Hepatic stellate cell (primary cell): Measurements from ENCODE around the gene DNAJB14.
"Not testable (repeated sequence)": the region's sequence is repeated elsewhere in the genome, so short reads cannot be mapped to it uniquely, and the experiment has no call there.

Source experiments
- DNase-seq: peaks from one replicate; pipeline ENCODE4 v3.0.0; 2011; ENCODE audit warnings: low spot score

Gene DNAJB14

GRCh38 chr4:99946356-99947189 lies at the start of gene DNAJB14:
Gene DNAJB14, minus strand, starts transcription at chr4:99946618. Its CDS starts 47 bp downstream, at chr4:99946571.
- peak; percentile 81 for DNase-seq

GRCh38 chr4:99991741-99992140 lies 45.3 kb upstream of the DNAJB14 start:
- no peak for DNase-seq

- DNase-seq = no peak
These were observed 41.3 kb upstream of the DNAJB14 start for GRCh38 chr4:99987681-99988080.

- DNase-seq = no peak
These were observed 40.4 kb upstream of the DNAJB14 start for GRCh38 chr4:99986792-99987191.

DNA sequence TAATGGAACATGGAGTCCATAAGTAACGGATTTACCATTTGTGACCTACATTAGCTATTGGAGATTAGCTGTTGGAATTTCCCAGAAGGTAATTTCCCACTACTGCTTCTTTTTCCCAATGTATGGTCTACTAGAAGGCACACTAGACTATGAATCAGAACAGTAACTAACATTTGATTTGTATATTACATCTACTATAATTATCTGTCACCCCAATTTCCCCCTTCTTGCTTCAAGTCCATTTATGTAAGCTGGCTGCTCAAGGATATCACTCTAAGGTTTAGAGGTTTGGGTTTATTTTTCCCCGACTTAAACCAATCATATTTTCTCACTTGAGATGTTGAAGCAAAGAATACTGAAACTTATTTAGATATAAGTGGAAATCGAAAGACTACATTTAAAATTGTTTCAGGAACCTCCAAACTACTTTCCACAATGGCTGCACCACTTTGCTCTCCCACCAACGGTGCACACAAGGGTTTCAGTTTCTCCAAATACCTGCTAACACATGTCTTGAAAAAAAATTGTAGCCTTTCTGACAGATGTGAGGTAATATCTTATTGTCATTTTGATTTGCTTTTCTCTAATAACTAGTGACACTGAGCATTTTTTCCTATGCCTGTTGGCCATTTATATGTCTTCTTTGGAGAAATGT lies 37.0 kb upstream of the DNAJB14 start:
- no peak for DNase-seq

DNA sequence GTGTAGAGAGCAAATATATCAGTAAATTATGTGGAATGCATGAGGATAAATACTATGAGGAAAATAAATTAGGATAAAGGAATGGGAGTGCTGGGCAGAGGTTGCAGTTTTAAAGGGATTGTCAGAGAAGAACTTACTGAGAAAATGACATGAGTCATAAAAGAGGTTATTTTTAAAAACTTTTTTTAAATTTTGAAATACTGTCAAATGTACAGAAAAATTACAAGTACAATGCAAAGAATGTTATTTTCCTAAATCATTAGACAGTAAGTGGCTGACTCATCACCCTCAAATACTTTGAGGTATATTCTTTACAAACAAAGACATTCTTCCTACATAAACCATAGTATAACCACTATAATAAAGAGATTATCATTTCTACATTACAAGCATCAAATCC lies 33.5 kb upstream of the DNAJB14 start:
- DNase-seq = no peak

DNA sequence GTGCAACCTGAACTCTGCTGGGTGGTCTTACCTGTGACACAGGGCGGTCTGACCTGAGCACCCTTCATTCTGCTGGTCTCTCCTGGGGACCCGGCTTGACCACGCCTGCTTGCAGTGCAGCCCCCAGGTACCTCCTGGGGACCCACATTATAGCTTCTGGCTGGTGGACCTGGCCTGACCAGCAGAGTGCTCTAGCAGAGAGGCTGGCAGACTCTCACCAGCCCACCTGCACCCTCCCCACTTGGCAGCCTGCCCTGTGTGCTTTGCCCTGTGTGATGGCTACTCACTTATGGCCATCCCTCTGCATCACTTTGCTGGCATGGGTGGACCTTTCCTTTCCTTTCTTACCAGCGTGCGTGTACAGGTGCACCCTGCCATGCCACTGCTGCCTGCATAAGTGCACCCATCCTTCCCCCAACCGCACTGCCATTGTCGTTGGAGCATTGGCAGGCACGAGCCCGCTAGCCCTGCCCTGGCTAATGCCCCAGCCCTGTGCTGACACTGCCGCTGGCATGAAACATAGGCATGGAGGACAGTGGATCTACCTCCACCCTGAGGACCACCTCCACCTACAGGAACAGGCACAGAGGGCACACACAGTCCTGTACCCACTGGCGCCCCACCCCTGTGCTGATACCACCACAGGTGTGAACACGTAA lies 25.2 kb upstream of the DNAJB14 start:
- no peak for DNase-seq

- peak; percentile 47 for DNase-seq
These were observed 21.9 kb upstream of the DNAJB14 start for GRCh38 chr4:99968330-99968729.

GRCh38 chr4:99966692-99967091 lies 20.3 kb upstream of the DNAJB14 start:
- DNase-seq = no peak

DNA sequence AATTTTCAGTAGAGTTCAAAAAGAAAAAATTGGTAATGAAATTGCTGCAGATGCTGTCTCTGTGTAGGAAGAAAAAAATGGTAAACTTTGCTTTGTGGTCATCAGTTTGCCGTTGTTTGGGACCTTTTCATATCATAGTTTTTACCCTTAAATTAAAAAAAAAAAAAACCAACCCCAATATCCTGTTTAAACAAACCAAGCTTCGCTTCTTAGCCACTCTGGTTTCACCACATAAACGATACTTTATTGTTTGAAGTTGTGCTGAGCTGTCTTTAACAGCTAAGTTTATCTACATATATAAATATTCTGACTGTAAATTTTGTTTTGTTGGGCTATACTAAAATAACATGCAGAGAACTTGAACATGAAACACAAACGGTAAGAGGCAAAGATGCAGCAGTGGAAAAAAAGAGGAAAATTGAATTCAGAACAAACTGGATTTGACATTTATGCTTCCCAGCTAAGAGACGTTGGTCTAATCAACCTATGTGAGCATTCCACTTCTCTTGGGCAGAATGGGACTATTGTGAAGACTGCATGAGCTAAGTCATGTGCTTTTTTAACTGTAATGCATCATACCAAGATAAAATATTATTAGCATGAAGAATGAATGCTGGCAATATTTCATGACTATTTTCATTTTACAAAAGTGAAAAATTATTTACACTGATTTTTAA lies 19.4 kb upstream of the DNAJB14 start:
- no peak for DNase-seq

DNA sequence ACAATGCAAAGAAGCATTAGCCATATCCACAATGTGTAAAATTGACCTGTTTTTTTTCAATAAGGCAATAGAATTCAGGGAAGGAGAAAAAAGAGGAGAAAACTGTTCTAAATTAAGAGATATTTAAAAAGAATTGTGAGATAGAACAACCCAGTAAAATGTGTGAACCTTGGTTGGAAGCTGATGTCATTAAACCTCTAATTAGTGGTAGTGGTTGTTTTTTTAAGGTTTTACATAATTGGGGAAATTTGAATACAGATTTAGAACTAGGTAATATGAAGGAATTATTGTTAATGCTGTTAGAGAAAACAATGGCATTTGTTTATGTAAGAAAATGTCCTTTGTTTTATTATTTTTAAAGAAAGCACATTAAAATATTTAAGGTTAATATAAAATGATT lies 18.8 kb upstream of the DNAJB14 start:
- no peak for DNase-seq

DNA sequence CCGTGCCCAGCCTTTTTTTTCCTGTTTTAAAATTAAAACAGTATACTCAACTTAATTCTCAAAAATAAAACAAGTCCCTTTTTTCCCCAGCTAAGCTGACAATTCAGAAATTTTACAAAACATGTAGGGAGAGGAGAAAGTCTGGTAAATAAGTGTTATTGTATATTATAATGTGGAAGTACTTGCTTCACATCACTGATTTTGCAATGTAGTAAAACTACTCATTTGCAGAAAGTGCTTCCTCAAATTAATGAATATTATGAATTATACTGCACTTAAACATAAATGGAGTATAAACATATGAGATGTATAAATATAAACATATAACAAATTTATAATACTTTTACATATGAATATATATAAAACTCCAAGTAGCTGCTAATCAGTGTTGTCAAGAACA lies 15.3 kb upstream of the DNAJB14 start:
- DNase-seq = no peak

- no peak for DNase-seq
These were observed 14.2 kb upstream of the DNAJB14 start for GRCh38 chr4:99960648-99961047.

- not testable (repeated sequence) for DNase-seq
These were observed 11.8 kb upstream of the DNAJB14 start for GRCh38 chr4:99958207-99958606.

GRCh38 chr4:99950913-99951254 lies 4.5 kb upstream of the DNAJB14 start:
- DNase-seq = no peak

DNA sequence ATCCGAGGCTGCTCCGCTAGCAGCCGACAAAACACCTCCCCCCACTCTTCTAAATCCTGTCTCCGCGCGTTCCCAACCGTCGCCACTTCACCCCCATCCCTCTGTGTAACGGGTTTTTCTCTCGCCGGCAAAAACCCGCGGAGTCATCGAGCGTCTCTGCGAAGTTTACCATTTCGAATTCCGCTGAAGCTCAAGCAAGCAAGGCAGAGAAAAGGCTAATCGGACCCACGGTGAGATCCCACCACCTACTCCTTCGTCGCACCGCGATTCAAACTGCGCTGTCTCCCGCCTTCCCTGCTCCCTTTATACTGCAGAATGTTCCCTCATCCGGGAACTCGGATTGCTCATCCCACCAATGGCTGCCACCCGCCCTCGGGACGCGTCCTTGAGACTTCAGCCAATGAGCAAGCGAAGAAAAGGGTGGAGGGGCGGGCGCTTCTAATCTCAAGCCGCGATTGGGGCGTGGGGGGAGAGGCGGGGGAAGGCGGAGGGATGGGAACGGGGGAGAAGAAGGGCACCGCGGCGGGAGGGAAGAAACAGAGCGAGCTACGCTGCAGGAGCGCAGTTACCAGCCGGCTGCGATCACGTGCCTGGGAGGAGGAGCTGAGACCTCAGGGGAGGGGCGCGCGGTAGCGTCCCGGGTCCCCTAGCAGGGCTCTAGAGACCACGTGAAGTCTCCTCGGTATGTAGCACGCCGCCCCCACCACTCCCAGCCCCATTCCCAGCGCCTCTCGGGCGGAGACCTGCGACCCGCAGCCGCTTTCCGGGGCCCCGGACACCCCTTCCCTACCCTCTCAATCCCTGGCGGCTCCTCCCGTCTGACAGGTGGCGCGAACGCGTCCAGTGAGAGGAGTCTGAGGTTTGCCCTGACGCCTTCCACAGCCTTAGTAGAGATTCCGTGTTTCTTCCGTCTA lies 3.8 kb upstream of the DNAJB14 start, which contains the start of gene H2AZ1:
TSS of gene H2AZ1 (minus strand) at position 277 of the 914 bp plus-strand sequence. CDS start at position 172, 105 bp downstream.
- DNase-seq = peak; percentile 99

DNA sequence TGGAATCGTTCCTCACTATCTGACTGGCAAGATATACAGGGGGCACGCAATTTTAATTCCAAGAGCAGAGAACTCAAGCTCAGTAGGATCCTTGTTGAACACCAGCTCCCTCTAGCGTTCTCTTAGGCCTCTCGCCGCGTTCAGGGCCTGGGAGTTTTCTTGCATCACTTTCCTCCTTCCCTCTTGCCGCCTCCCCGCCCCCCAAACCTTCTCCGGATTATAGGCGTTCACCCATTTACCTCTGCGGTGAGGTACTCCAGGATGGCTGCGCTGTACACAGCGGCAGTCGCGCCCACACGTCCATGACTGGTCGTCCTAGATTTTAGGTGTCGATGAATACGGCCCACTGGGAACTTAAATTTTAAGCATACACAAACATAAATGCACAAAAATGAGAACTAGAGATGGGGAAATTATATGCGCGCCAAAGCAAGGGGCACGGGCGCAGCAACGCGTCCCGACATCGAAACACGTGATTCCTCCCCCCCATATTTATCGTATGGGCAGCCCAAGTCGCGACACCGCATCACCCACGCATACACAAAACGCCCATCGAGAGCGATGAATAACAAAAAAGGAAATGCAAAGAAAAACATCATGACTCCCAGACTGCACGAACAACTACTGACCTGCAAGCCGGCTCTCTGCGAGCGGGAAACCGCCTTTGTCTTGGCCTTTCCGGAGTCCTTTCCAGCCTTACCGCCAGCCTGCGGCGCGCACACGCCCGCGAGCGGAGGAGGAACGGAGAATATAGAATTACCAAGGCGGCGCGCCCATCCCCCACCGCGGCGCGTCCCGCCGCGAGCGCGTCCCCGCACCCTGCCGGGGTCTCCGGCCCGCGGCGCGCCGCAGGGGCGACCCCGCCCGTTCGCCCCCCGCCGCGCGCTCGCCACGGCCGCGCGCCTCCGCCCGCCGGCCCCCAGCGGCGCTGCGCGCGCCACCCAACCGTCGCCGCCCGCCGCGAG lies 2.9 kb upstream of the DNAJB14 start:
- peak; percentile 81 for DNase-seq

- no peak for DNase-seq
These were observed 1.2 kb upstream of the DNAJB14 start for GRCh38 chr4:99947608-99948007.

DNA sequence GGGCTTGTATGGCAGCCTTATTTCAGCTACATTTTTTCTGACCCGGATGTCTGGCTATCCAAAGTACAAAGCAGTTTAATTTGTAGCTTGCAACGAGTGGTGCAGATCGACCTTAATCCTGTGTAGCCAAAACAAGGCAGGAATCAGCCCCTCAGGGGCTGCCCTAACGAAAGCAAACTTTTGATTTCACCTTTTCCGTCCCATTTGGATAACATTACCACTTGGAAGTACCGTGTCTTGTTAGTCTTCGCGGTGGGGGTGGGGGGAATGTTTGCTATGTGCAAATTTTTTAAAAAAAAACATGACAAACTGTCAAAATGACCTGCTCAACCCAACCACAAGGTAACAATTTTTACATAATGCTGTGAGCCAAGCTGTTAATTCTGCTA lies 766 bp upstream of the DNAJB14 start:
- peak; percentile 4 for DNase-seq

DNA sequence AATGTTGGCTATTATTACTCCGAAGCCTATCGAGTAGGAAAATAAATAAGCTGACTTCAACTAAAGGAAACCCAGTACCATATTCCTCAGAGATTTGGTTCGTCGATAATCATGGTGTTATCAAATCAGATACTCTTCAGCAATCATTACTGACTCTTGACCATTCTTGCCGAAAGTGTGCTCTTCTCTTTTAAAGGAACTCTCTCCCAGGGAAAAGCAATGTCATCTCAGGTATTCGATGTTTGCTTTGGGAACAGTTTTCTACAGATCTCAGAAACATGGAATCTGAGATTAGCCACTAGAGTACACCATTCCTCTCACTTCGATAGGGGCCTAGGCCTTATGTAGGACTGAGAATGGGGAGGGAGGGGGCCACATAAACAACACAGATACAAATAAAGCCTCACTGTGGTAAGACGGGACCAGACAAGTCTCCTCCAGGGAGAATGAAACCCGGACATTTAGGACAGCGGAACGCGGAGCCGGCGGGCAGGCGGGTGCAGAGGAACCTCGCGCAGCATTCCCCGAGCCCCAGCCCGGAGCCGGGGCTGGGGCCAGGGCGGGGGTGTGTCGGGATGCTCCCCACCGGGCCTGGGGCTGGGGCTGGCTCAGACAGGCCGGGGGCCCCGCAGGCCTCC lies 581 bp downstream of the DNAJB14 start:
- DNase-seq = peak; percentile 59
